ENCODE measurements around the gene TNNT2. TPM values are rescaled to one million over a fixed set of nuclear protein-coding genes. Genes with fewer than 3 reads are reported as not detected.
A peak's percentile ranks its signal among the peaks of the same experiment; 100 is the strongest.

The TNNT2 gene
- total RNA-seq, 1 donor from 2014 or later = 8,708 TPM

- no peak for DNase-seq
- intact Hi-C loops (cut with micrococcal nuclease) = no loop called here
- no peaks in the 10 kb centered on the region for H3K36me3 ChIP-seq
Measured at GRCh38 chr1:201350884-201351283, 26.6 kb downstream of the TNNT2 start.

GRCh38 chr1:201350361-201350725, 27.1 kb downstream of the TNNT2 start:
- no peak for DNase-seq
- intact Hi-C loops (cut with micrococcal nuclease) = no loop called here
- Histone ChIP-seq H3K9me3 (replicated peaks) (no peaks in the 10 kb centered on the region), H3K27me3 (ENCODE audit: low read depth) (peaks cover 7% of the 10 kb centered on the region), H3K4me3 (no peak overlapping the region), H3K4me1 (peaks cover 22% of the 10 kb centered on the region), H3K27ac (replicated peaks) (no peak overlapping the region), H3K36me3 (no peaks in the 10 kb centered on the region)
- TF ChIP-seq, protein P1, sequence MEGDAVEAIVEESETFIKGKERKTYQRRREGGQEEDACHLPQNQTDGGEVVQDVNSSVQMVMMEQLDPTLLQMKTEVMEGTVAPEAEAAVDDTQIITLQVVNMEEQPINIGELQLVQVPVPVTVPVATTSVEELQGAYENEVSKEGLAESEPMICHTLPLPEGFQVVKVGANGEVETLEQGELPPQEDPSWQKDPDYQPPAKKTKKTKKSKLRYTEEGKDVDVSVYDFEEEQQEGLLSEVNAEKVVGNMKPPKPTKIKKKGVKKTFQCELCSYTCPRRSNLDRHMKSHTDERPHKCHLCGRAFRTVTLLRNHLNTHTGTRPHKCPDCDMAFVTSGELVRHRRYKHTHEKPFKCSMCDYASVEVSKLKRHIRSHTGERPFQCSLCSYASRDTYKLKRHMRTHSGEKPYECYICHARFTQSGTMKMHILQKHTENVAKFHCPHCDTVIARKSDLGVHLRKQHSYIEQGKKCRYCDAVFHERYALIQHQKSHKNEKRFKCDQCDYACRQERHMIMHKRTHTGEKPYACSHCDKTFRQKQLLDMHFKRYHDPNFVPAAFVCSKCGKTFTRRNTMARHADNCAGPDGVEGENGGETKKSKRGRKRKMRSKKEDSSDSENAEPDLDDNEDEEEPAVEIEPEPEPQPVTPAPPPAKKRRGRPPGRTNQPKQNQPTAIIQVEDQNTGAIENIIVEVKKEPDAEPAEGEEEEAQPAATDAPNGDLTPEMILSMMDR (IDR thresholded peaks at IDR 0.05; ENCODE audit: borderline replicate concordance) = no peak

More at GRCh38 chr1:201350884-201351283, 26.6 kb downstream of the TNNT2 start:
- Histone ChIP-seq H3K9me3 (replicated peaks) (no peaks in the 10 kb centered on the region), H3K4me3 (no peak overlapping the region), H3K4me1 (peaks cover 22% of the 10 kb centered on the region), H3K27me3 (ENCODE audit: low read depth) (peaks cover 7% of the 10 kb centered on the region), H3K27ac (replicated peaks) (no peak overlapping the region)
- TF ChIP-seq, protein P1 (IDR thresholded peaks at IDR 0.05; ENCODE audit: borderline replicate concordance) = no peak

DNA sequence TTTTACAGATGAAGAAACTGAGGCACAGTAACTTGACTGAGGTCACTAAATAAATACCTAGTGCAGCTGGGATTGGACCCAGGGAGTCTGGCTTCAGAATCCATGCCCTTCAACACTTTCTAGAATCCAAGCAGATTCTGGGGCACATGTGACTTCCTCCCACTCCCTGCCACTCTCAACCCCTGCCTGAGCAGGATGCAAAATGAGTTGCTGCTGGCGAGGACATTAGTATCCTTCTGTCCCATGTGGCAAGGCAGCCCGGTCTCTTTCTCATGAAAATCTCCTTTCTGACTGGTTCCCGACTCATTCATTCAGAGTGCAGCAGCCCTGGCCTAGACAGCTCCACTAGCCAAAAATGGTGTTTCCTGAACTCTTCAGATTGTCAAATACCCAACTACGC, 28.4 kb downstream of the TNNT2 start:
- H3K36me3 ChIP-seq = no peaks in the 10 kb centered on the region
- TF ChIP-seq, protein P1 (IDR thresholded peaks at IDR 0.05; ENCODE audit: borderline replicate concordance) = no peak
- H3K4me3 ChIP-seq = no peak overlapping the region
- H3K4me1 ChIP-seq = peaks cover 13% of the 10 kb centered on the region
- no peak overlapping the region for H3K27ac ChIP-seq (replicated peaks)
- H3K27me3 ChIP-seq (ENCODE audit: low read depth) = peaks cover 7% of the 10 kb centered on the region
- no peak for DNase-seq
- H3K9me3 ChIP-seq (replicated peaks) = no peaks in the 10 kb centered on the region
- intact Hi-C loops (cut with micrococcal nuclease) = loop anchor here (10.0 kb wide), 1 partner anchor 94 kb away; no protein-coding TSS in a partner anchor

GRCh38 chr1:201348211-201348566, 29.3 kb downstream of the TNNT2 start:
- no peaks in the 10 kb centered on the region for H3K36me3 ChIP-seq
- no peak overlapping the region for H3K4me3 ChIP-seq
- intact Hi-C loops (cut with micrococcal nuclease) = loop anchor here (10.0 kb wide), 1 partner anchor 93 kb away; no protein-coding TSS in a partner anchor
- H3K4me1 ChIP-seq = peaks cover 13% of the 10 kb centered on the region
- no peak for DNase-seq
- TF ChIP-seq, protein P1 (IDR thresholded peaks at IDR 0.05; ENCODE audit: borderline replicate concordance) = peak; percentile 62
- no peak overlapping the region for H3K27ac ChIP-seq (replicated peaks)
- H3K27me3 ChIP-seq (ENCODE audit: low read depth) = peaks cover 7% of the 10 kb centered on the region
- no peaks in the 10 kb centered on the region for H3K9me3 ChIP-seq (replicated peaks)

DNA sequence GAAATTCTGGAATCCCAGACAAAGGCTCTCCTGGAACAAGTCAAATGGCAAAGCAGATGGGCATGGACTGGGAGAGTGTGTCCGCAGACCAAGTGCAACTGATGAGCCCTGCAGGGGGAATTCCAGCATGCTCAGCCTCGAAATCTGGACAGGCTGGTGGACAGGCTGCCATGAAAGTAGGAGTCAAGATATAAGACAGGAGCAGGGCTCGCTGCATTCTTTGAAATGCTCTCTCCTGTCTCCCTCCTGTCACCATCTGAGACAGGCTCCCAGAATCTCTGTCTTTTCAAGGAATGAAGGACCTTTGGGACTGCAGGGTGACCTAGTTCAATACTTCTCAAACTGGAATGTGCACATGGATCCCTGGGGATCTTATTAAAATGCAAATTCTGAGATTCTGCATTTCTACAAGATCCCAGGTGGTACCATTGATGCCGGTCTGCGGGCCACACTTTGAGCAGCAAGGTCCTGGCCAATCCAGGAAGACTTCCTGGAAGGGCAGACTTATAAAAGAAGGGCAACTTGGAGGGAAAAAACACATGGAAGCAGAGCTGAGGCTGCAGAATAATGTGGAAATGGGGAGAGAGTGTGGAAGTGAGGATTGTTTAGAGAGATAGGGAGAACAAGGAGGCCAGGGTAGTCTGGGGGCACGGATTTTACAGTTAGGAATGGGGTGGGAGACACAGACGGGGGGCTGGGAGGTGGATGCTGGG, 29.8 kb downstream of the TNNT2 start:
- no peak for DNase-seq
- peaks cover 7% of the 10 kb centered on the region for H3K27me3 ChIP-seq (ENCODE audit: low read depth)
- intact Hi-C loops (cut with micrococcal nuclease) = loop anchor here (10.0 kb wide), 1 partner anchor 93 kb away; no protein-coding TSS in a partner anchor
- H3K36me3 ChIP-seq = no peaks in the 10 kb centered on the region
- no peak overlapping the region for H3K27ac ChIP-seq (replicated peaks)
- peaks cover 13% of the 10 kb centered on the region for H3K4me1 ChIP-seq
- H3K4me3 ChIP-seq = no peak overlapping the region
- H3K9me3 ChIP-seq (replicated peaks) = no peaks in the 10 kb centered on the region
- TF ChIP-seq, protein P1 (IDR thresholded peaks at IDR 0.05; ENCODE audit: borderline replicate concordance) = no peak

Measured in left ventricle myocardium inferior (tissue), 1 donor.